A549 treated with ZK216348 at 1 μM for 4 hours (cell line): Measurements from ENCODE around the gene ZBTB2. TPM values are rescaled to one million over a fixed set of nuclear protein-coding genes. Genes with fewer than 3 reads are reported as not detected.

Experiments used
- total RNA-seq: library from RNA; stranded (reverse); fragments of 200-300 nt; extraction: Qiagen RNA extraction; gene quantifications from 5 replicates; pipeline ENCODE4 v1.2.3, GENCODE V29; 2022; ENCODE audit warnings: low read depth

The ZBTB2 gene
- total RNA-seq = 13.6 to 17.3 TPM (median 16.3 TPM) in 5 replicates

GRCh38 chr6:151391471-151392413 lies at the start of gene ZBTB2:
TSS of gene ZBTB2 (minus strand) at chr6:151391559. CDS start at chr6:151373637, 17,922 bp downstream.

Other genes with a start within 250 kb of the ZBTB2 start
- 123 to 215 TPM (median 187 TPM) in 5 replicates for gene AKAP12, start 151.6 kb downstream of the ZBTB2 start, total RNA-seq
- 12.6 to 15.0 TPM (median 13.5 TPM) in 5 replicates for gene RMND1, start 60.6 kb upstream of the ZBTB2 start, total RNA-seq
- 0.06 to 0.11 TPM in 2 of 5 replicates, not detected in the others for gene CCDC170, start 102.5 kb upstream of the ZBTB2 start, total RNA-seq